MM.1S (cell line): Measurements from ENCODE around the gene ACER3.

Experiments used
- DNase-seq: peaks from one replicate; pipeline ENCODE4 v3.0.0-alpha.2; 2015
- H2AFZ ChIP-seq: fragments of 300-600 bp; sonication (generic); 2 replicates; pipeline ENCODE4 v1.6.0; 2016; ENCODE audit warnings: antibody characterized with exemption, low read length
- H3F3A ChIP-seq: fragments of 300-600 bp; sonication (generic); 2 replicates; pipeline ENCODE4 v1.6.1; 2016; ENCODE audit warnings: mild to moderate bottlenecking, antibody characterized with exemption, low read length, moderate library complexity, mixed read lengths; ENCODE audit not compliant: insufficient read depth
- H3K27ac ChIP-seq: fragments of 300-600 bp; sonication (generic); 2 replicates; pipeline ENCODE4 v1.5.1; 2016; ENCODE audit warnings: mild to moderate bottlenecking, low read length
- H3K27me3 ChIP-seq: fragments of 300-600 bp; sonication (generic); replicated peaks from 2 replicates; pipeline ENCODE4 v1.6.0; 2016; ENCODE audit warnings: low read length; ENCODE audit not compliant: insufficient read depth
- H3K36me3 ChIP-seq: fragments of 300-600 bp; sonication (generic); replicated peaks from 2 replicates; pipeline ENCODE4 v1.6.1; 2016; ENCODE audit warnings: mild to moderate bottlenecking, low read length, mixed read lengths; ENCODE audit not compliant: insufficient read depth
- H3K4me1 ChIP-seq: fragments of 300-600 bp; sonication (generic); 2 replicates; pipeline ENCODE4 v1.6.1; 2016; ENCODE audit warnings: low read length, mixed read lengths
- H3K4me2 ChIP-seq: fragments of 300-600 bp; sonication (generic); 2 replicates; pipeline ENCODE4 v1.6.0; 2016; ENCODE audit warnings: low read depth, low read length
- H3K4me3 ChIP-seq: fragments of 300-600 bp; sonication (generic); 2 replicates; pipeline ENCODE4 v1.5.1; 2016; ENCODE audit warnings: low read length, mixed read lengths
- H3K79me2 ChIP-seq: fragments of 300-600 bp; sonication (generic); 2 replicates; pipeline ENCODE4 v1.6.1; 2016; ENCODE audit warnings: mixed run types, low read length, mixed read lengths
- H3K9ac ChIP-seq: fragments of 300-600 bp; sonication (generic); 2 replicates; pipeline ENCODE4 v1.6.1; 2016; ENCODE audit warnings: low read length, mixed read lengths
- H3K9me2 ChIP-seq: fragments of 300-600 bp; sonication (generic); replicated peaks from 2 replicates; pipeline ENCODE4 v1.6.1; 2016; ENCODE audit warnings: mild to moderate bottlenecking, low read length, mixed read lengths; ENCODE audit not compliant: insufficient read depth
- H3K9me3 ChIP-seq: fragments of 300-600 bp; sonication (generic); replicated peaks from 2 replicates; pipeline ENCODE4 v1.6.1; 2016; ENCODE audit warnings: mild to moderate bottlenecking, low read length, mixed read lengths; ENCODE audit not compliant: insufficient read depth
- H4K20me1 ChIP-seq: fragments of 300-600 bp; sonication (generic); 2 replicates; pipeline ENCODE4 v1.6.1; 2016; ENCODE audit warnings: mild to moderate bottlenecking, low read length, moderate library complexity, mixed read lengths; ENCODE audit not compliant: insufficient read depth
- CTCF ChIP-seq: fragments of 300-600 bp; sonication (generic); IDR thresholded peaks from 2 replicates; pipeline ENCODE4 v1.5.1; 2016; ENCODE audit warnings: antibody characterized with exemption, low read length, mixed read lengths
- EZH2 ChIP-seq: fragments of 300-600 bp; sonication (generic); optimal IDR thresholded peaks from 2 replicates; pipeline ENCODE3; 2017; ENCODE audit warnings: low read depth, mild to moderate bottlenecking, antibody characterized with exemption, low read length, mixed read lengths
- EZH2phosphoT487 ChIP-seq: fragments of 300-600 bp; sonication (generic); IDR thresholded peaks from 2 replicates; pipeline ENCODE4 v1.6.1; 2018; ENCODE audit warnings: antibody characterized with exemption, low read length

The ACER3 gene

DNA sequence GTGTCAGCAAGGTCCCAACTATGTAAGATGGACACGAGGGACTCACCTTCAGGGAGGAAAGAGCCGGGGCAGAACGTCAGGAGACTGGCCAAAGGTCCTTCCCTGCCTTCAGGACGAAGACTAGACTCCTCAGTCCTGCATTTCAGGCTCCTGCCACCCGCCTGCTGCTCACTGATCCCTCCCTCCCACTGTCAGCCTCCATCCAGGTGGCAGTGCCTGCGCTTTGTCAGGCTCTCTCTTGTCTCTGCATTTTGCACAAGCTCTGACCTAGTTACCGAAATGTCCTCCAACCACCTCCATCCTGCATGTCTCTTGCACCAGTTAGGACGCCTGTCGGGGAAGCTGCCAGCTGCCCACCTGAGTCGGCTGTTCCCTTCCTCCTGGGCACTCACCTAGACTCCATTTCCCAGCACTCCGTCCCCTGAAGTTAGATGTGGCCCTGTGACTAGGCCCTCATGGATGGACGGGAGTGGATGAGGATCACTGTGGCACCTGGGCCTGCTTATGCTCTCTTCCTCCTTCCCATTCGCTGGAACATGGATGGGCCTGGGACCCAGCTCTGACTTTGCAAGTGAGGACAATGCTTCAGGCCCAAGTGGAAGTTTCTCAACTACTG is 181.5 kb downstream of the ACER3 start:
- no peaks in the 10 kb centered on the region for H3K36me3 ChIP-seq

DNA sequence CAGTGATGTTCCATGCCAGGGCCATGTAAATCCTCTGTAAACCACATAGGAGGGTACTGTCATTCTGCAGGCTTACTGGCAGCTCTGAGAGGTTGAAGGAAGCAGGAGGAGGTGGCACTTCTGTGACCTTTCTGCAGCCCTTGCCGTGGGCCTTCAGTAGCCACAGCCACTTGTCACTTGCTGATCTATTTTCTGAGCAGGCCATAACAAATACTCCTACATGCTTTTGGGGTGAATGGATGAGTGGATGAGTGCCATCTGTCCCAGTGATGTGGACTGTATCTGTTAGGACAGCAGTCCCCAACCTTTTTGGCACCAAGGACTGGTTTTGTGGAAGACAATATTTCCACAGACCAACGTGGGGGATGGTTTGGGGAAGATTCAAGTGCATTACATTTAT is 183.6 kb downstream of the ACER3 start:
- DNase-seq, result no peak
- H3K4me3 ChIP-seq, result no peak overlapping the region
- H3K9me3 ChIP-seq, result no peaks in the 10 kb centered on the region
- H3F3A ChIP-seq, result peaks cover 12% of the 10 kb centered on the region
- H3K79me2 ChIP-seq, result no peaks in the 10 kb centered on the region
- H3K9ac ChIP-seq, result no peak overlapping the region
- H3K4me2 ChIP-seq, result no peak overlapping the region
- H3K36me3 ChIP-seq, result no peaks in the 10 kb centered on the region
- no peaks in the 10 kb centered on the region for H4K20me1 ChIP-seq
- H3K27me3 ChIP-seq, result no peaks in the 10 kb centered on the region
- no peaks in the 10 kb centered on the region for H3K9me2 ChIP-seq
- H2AFZ ChIP-seq, result no peak overlapping the region
- H3K4me1 ChIP-seq, result peaks cover 6% of the 10 kb centered on the region; the same call in 1 of the 2 replicates
- TF ChIP-seq CTCF, result no peak
- TF ChIP-seq EZH2, result no peak
- no peak for TF ChIP-seq EZH2phosphoT487
- H3K27ac ChIP-seq, result no peak overlapping the region

More for the DNA sequence above, 181.5 kb downstream of the ACER3 start:
- H3K9me3 ChIP-seq, result no peaks in the 10 kb centered on the region
- H3K27ac ChIP-seq, result no peak overlapping the region
- H3K27me3 ChIP-seq, result no peaks in the 10 kb centered on the region
- no peaks in the 10 kb centered on the region for H3K79me2 ChIP-seq
- H3K4me2 ChIP-seq, result no peak overlapping the region
- DNase-seq, result no peak
- H2AFZ ChIP-seq, result no peak overlapping the region
- H4K20me1 ChIP-seq, result no peaks in the 10 kb centered on the region
- no peak overlapping the region for H3K9ac ChIP-seq
- H3K4me1 ChIP-seq, result peaks cover 6% of the 10 kb centered on the region; the same call in 1 of the 2 replicates
- no peak overlapping the region for H3K4me3 ChIP-seq
- no peak for TF ChIP-seq CTCF
- TF ChIP-seq EZH2, result no peak
- no peaks in the 10 kb centered on the region for H3K9me2 ChIP-seq
- H3F3A ChIP-seq, result peaks cover 9% of the 10 kb centered on the region

GRCh38 chr11:77044886-77045285 is 184.2 kb downstream of the ACER3 start:
- Histone ChIP-seq H3K27ac (no peak overlapping the region), H3K9me3 (no peaks in the 10 kb centered on the region), H4K20me1 (no peaks in the 10 kb centered on the region), H3K9ac (no peak overlapping the region), H3K27me3 (no peaks in the 10 kb centered on the region), H3K4me2 (no peak overlapping the region), H3F3A (peaks cover 12% of the 10 kb centered on the region), H2AFZ (no peak overlapping the region), H3K9me2 (no peaks in the 10 kb centered on the region), H3K36me3 (no peaks in the 10 kb centered on the region), H3K4me3 (no peak overlapping the region), H3K4me1 (peaks cover 6% of the 10 kb centered on the region; the same call in 1 of the 2 replicates), H3K79me2 (no peaks in the 10 kb centered on the region)
- no peak for DNase-seq
- TF ChIP-seq CTCF (no peak), EZH2 (no peak), EZH2phosphoT487 (no peak)
